HG02852 (cell line): ENCODE measurements around the gene NDE1.
"Not testable (repeated sequence)": the region's sequence is repeated elsewhere in the genome, so short reads cannot be mapped to it uniquely, and the experiment has no call there.

Experiments
- ATAC-seq: cut with Tn5 transposase; IDR thresholded peaks from one replicate; pipeline ENCODE4 v1.9.1; 2021; ENCODE audit warnings: mild to moderate bottlenecking, moderate library complexity; ENCODE audit not compliant: unreplicated experiment

NDE1 gene

DNA sequence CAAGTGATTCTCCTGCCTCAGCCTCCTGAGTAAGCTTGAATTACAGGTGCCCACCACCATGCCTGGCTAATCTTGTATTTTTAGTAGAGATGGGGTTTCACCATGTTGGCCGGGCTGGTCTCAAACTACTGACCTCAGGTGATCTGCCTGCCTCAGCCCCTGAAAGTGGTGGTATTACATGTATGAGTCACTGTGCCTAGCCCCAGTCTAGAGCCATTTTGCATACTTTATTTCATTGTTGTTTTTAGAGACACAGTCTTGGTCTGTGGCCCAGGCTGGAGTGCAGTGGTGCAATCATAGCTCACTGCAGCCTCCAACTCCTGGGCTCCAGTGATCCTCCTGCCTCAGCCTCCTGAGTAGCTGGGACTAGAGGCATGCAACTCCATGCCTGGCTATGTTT, 42.5 kb downstream of the NDE1 start:
- not testable (repeated sequence) for ATAC-seq

DNA sequence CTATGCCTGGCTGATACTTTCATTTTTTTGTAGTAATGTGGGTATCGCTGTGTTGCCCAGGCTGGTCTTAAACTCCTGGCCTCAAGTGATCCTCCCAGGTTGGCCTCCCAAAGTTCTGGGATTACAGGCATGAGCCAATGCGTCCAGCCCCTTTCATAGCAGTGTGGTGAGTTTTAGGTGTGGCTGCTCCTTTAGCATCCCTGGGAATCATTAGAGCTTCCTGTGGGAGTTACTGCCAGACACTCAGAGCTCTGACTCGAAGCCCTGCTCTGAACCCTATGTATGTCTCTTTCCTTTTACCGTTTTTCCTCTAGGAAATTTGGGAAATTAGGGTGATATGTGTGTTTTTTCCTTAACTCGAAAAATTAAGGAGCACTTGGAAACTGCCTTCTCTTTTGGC, 44.5 kb downstream of the NDE1 start:
- no peak for ATAC-seq

DNA sequence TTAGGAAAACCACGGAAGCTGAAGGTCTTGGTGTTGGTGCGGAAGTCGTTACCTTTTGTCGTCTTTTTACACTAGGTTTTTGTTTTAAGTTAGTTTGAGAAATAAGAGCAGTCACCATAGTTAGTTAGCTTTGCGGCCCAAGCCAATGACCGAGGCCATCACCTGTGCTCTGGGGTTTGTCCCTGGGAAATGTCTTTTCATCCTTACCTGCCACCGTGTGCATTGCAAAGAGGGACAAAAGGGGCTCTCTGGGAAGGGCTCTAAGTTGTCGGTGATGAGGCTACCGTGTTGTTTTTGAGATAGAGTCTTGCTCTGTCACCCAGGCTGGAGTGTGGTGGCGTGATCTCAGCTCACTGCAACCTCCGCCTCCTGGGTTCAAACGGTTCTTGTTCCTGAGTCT, 49.8 kb downstream of the NDE1 start:
- ATAC-seq = no peak

- ATAC-seq = no peak
Measured at GRCh38 chr16:15701367-15701766, 51.3 kb downstream of the NDE1 start.

GRCh38 chr16:15701975-15702970, 52.2 kb downstream of the NDE1 start:
- ATAC-seq = no peak

DNA sequence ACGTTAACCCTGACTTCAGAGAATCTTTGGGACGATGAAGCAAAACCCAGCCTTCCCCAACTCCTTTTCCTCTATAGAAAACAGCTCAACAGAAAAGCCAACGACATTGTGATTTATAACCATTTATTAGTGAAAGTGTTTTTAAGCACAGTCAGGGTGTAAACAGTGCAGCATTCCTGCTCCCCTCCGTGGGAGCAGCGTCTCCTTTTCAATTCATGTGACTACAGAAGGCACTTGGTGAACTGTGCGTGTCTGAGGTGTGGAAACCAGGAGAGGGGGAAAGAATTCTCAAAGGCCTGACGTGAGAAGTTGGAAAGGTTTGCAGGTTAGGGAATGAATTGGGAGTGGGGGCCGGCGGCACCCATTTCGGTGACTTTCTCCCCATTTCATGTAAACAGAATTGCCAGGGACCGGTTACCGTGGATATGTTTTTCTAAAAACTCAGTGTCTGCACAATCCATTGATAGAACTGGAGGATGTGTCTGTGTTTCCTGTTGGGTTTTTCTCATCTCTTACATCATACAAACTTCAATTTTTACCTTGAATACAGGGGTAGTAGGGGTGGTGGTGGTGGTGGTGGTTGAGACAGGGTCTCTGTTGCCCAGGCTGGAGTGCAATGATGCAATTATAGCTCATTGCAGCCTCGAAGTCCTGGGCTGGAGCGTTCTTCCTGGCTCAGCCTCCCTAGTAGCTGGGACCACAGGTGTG, 53.1 kb downstream of the NDE1 start:
- ATAC-seq = no peak

GRCh38 chr16:15704545-15704987, 54.5 kb downstream of the NDE1 start:
- ATAC-seq = no peak

DNA sequence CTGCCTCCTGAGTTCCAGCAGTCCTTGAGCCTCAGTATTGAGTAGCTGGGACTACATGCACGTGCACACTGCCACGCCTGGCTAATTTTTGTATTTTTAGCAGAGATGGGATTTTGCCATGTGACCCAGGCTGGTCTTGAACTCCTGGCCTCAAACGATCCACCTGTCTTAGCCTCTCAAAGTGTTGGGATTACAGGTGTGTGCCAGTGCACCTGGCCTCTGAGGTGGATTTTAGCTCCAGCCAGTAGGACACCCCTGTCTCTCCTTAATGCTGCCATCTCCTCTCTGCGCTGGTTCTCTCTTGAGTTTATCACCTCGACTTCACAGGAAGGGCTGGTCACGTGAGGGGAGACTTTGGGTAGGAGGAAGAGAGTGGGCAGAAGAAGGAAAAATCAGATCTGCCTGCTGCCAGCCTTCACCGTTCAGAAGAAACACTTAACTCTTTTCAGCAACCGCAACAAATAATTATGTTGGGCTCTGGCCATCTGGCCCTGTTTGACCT, 55.1 kb downstream of the NDE1 start:
- ATAC-seq = no peak

DNA sequence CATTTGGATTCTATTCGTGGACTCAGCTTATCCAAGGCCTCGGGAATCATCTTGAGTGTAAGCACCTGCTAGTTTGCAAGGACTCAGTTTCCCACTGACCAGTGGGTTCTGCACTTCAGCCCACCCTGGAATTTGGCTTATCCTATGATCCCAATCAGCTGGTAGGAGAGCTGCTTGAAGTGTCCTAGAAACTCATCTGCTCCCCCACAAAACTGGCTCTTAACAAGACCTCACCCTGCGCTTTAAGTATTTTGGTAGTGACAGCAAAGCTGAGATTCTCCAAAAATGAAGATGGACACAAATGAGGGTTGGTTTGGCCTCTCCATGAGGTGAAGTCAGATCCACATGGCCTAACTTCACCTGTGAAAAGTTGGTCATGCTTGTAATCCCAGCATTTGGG, 57.3 kb downstream of the NDE1 start:
- no peak for ATAC-seq

GRCh38 chr16:15708096-15708495, 58.1 kb downstream of the NDE1 start:
- ATAC-seq = no peak

- no peak for ATAC-seq
Measured at GRCh38 chr16:15708997-15709396, 59.0 kb downstream of the NDE1 start.

- ATAC-seq = no peak
Measured at GRCh38 chr16:15714393-15715172, 64.5 kb downstream of the NDE1 start.

DNA sequence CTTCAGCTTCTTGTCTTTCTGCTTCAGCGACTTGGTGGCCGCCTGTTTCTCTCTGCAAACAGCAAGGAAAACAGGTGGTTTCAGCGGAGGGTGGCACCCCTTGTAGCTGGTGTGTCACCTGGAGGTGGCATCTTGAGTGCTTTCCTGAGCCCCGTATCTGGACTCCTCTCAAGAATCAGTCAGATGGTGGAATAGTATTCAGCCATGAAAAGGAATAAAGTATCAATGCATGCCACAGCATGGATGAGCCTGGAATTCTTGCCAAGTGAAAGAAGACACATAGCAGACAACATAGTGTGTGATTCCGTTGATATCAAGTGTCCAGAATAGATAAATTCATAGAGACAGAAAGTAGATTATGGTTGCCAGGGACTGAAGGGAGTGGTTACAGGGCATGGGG, 65.2 kb downstream of the NDE1 start:
- ATAC-seq = no peak

DNA sequence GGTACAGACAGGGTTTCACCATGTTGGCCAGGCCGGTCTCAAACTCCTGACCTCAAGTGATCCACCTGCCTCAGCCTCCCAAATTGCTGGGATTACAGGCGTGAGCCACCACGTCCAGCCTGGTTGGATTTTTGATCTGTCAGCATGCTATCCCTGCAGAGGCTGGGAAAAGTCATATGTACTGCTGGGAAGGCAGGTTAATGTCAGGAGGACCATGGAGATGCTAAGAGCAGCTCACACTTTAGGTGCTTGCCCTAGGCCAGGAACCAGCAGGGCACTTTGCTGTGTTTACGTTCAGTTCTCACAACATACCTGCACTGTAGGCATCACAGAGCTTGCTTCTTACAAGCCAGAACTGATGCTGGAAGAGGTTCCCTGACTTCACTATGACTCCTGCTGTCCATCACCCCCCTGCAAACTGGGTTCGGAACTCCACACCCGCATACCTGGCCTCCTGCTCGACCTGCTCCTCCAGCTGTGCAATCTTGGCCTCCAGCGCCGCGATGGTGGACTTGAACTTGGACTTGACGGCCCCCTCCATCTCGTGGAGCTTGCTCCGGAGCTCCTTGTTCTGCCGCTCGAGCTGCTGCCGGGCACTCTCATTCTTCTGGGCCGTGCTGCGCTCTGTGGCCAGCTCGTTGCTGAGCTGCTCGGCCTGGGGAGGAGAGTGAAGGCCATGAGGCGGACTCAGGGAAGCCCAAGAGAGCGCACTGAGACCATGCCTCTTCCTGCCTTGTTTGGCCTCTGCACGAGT, 66.8 kb downstream of the NDE1 start:
- no peak for ATAC-seq

DNA sequence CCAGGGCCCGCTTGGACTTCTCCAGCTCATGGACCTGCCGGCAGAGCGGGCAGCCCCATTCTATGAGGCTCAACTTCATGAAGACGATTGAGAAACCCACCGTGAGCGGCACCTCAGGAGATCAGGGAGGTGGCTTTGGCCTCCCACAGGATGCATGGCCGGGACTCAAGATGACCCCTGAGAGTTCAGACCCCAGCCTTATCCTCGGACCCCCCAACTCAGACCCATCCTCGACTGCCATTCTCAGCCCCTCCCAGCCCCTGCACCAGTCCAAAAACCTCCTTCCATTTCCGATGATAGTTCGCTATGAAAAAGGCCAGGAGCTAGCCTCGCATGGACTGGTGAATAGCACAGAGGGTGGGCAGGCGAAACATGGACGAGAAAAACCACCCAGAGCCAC, 71.0 kb downstream of the NDE1 start:
- ATAC-seq = no peak

DNA sequence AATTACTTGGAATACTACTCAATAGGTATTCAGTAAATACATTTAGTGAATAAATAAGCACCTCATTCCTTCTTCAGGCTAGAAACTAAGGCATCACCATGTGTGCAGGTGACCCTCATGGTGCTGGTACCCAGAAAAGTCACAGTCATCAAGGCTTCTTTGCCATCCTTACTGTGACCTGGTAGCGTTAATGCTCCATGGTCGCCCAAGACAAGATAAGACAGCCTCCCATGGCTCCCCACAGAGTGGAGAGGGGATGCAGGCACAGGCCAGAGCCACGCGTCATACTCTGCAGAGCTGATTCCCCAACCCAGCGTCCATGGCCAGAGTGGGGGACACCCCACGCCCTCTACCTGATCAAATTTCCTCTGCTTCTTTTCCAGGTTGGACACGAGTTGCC, 73.8 kb downstream of the NDE1 start:
- no peak for ATAC-seq

- ATAC-seq = no peak
Measured at GRCh38 chr16:15725641-15726240, 75.7 kb downstream of the NDE1 start.

DNA sequence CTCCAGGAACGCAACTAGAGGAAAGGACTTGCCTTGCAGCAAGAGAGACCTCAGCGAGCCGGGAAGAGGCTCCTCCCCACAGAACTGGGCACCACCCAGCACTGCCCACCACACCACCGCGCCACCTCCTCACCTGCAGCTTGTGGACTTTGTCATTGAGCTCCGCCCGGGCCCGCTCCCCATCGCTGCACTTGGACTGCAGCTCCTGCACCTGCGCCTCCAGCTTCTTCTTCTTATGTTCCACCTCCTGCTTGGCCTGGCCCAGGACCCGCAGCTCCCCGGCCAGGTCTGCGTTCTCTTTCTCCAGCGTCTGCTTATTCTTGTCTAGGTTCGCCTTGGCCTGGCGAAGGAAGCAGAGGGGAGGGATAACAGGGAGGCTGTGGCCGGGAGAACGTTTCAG, 76.7 kb downstream of the NDE1 start:
- ATAC-seq = no peak

DNA sequence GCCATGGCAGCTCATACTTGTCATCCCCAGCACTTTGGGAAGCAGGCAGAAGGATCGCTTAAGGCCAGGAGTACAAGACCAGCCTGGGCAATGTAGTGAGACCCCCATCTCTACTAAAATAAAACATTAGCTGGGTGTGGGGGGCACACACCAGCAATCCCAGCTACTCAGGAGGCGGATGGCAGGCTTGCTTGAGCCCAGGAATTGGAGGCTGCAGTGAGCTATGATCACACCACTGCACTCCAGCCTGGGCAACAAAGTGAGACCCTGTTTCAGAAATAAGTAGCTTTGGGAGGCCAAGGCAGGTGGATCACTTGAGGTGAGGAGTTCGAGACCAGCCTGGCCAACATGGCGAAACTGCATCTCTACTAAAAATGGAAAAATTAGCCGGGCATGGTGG, 77.7 kb downstream of the NDE1 start:
- not testable (repeated sequence) for ATAC-seq

DNA sequence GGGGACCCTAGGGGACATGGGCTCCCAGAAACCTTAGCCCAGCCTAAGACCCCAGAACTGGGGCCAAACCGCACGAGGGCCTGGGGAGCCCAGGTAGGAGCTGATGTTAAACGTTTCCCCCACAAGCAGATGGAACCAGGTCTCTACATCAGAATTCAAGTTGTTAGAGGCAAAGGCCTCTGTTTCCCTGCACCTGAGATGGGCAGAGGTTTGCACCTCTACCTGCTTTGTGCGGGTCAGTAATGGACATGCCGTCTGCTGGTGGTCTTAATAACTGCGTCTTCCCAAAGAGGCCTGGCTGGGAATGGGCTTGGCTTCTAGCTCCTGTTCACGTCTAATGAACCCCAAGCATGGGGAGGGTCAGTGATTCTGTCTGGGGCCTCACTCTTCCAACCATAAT, 79.1 kb downstream of the NDE1 start:
- ATAC-seq = no peak
